COLO668 (cell line): Measurements from ENCODE around the gene ATRAID.
"Not testable (repeated sequence)": the region's sequence is repeated elsewhere in the genome, so short reads cannot be mapped to it uniquely, and the experiment has no call there.

Experiments used
- DNase-seq: peaks from one replicate; lab custom pipeline; 2025; ENCODE audit not compliant: unreplicated experiment; lab: John Stamatoyannopoulos, UW

ATRAID gene

DNA sequence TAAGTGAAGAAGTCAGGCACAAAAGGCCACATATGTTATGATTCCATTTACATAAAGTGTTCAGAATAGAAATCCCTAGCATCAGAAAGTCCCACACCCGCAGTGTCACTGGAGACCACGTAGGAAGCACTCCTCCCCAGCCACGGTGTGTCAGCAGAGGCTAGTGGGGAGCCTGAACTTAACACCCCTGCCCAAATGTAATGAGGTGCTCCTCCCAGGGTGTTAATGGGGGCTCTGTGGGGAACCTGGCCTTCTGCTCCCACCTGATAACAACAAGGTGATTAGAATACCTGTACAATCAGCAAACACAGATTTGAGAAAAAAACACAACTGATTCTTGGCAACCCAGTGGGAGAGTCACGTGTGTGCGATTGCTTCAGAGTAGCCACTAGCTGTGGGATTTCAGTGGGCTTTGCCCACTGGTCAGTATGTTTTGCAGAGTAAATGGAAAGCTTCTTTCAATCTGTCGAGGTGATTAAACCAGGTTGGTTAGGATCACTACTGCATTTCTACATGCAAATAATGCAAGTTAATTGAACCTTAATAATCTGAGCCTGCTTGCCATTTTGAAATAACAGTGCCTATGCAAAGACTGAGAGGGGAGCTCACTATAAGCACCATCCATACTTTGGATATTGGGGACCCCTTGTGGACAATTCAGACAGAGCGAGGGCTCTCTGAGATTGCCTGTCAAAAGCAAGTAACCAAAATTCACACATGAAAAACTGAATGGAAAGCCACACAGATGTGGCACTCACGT, 20.6 kb upstream of the ATRAID start:
- DNase-seq = peak; percentile 35

DNA sequence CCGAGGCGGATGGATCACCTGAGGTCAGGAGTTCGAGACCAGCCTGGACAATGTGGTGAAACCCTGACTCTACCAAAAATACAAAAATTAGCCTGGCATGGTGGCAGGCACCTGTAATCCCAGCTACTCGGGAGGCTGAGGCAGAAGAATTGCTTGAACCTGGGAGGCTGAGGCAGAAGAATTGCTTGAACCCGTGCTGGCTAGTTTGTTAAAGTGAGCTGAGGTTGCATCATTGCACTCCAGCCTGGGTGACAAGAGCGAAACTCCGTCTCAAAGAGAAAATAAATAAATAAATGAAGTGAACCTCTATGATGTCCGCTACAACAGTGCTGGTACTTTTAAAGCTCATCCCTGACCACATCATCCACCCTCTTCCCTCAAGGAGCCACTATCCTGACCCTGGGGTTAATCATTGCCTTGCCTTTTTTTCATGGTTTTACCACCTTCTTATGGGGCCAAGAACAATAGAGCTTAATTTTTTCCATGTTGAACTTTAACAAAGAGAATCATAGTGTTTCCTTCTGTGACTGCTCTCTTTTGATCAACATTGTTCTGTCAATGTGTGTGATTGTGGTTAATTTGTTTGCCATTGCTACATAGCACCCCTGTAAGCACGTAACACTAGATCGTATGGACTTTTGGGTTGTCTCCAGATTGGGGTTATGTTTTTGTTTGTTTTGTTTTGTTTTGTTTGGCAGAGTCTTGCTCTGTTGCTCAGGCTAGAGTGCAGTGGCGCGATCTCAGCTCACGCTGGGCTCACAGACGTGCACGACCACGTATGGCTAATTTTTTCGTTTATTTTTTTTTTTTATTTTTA, 17.1 kb upstream of the ATRAID start:
- DNase-seq = no peak

DNA sequence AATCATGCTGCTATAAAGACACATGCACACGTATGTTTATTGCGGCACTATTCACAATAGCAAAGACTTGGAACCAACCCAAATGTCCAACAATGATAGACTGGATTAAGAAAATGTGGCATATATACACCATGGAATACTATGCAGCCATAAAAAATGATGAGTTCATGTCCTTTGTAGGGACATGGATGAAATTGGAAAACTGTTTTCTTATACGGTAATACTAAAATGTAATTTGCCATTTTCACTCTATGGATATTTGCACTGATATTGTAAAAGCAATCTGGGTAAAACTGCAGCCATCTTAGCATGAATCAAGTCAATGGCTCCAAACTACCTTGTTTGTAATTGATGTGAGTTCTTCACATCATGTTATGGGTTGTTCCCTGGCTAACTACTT, 16.0 kb upstream of the ATRAID start:
- DNase-seq = not testable (repeated sequence)

DNA sequence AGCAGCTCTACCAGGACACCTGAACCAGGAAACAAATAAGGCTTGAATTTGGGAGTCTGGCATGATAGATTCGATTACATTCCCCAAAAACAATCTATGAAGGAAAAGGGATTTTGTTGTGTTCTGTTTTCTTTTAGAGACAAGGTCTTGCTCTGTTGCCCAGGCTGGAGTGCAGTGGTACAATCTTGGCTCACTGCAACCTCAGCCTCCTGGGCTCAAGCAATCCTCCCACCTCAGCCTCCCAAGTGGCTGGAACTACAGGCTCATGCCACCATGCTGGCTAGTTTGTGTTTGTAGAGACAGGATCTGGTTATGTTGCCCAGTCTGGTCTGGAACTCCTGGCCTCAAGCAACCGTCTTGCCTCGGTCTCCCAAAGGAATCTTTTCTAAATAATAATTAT, 13.8 kb upstream of the ATRAID start:
- DNase-seq = not testable (repeated sequence)

DNA sequence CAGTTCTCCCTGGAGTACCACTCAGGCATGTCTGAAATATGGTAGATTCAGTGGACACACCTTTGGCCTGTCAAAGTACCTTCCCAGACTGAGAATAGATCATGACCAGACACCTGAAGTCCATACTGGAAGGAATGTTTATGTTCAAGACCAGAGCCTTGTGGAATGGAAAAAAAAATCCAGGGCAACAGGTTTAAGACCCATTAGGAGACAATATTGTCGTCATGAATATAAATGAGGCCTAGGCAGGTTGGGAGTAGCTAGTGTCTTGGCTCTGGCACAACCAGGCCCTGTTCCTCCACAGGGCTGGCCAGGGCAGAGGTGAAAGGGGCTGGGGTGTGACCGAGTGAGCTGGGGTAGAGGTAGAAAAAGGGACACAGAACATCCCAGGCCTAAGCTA, 13.2 kb upstream of the ATRAID start:
- no peak for DNase-seq

DNA sequence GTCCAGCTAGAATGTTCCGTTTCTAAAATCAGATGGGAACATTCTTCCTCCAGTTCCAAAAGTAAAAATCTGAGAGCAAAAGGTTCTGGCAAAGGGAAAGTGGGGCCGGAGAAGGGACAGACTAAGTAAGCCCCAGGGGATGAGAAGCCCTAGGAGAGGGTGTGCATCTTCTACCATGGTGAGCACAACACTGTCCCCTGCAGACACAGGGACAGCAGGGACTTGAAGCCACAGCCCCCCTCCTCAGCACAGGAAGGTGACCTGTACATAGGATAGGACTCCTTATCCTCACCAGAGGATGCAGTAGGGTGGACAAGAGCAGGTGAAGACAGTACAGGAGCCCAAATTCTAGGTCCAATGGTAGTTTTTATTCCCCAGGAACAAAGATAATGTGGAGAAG, 12.6 kb upstream of the ATRAID start:
- no peak for DNase-seq

DNA sequence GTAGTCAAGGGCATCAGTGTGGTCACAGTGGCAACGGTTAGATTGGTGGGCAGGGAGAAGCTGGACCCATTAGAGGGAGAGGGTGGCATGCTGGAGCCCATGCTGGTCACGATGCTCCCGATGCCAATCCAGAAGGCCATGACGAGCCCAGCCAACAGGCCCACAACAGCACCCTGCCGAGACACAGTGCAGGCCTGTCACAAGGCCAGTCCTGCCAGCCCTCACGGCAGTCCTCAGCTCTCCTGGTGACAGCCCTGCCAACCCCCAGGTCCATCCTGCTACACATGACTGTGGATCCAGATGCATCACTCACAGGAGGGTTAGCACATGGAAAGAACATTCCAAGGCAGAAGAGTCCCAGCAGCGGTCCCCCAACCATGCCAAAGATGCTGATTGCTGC, 10.2 kb upstream of the ATRAID start:
- no peak for DNase-seq

DNA sequence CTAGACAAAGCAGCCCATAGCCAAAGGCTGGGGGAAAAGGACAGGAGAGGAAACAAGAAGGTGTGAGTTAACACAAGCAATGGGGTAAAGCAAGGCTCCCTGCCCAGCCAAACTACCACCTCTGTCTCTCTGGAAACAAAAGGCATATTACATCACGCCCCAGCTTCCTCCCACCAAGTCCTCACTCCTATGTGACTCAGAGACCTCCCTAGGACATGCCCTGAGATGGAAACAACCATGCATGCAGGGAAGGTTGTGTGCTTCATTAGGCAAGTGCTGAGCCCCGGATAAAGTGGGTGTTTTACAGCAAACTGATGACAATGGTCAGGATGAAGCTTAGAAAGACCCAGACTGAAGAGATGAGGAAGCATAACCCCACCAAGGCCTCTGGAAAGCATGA, 9.0 kb upstream of the ATRAID start:
- DNase-seq = no peak

DNA sequence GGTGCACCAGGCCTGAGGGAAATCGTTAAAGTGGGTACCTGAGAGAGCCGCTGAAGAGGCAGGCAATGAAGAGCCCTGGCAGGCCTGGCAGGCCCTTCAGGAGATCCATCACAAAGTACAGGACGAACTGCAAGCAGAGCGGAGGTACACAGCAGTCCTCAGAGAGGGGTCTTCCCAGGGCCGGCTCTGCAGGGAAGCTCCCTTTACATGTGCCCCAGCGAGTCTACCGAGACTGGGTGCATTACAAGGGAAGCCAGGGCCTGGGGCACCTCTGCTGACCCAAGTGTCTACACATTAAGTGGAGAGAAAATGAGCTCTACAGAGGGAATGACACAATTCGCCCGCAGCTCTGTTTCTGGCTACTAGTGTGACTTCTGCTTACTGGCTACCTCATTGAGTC, 8.1 kb upstream of the ATRAID start:
- no peak for DNase-seq

DNA sequence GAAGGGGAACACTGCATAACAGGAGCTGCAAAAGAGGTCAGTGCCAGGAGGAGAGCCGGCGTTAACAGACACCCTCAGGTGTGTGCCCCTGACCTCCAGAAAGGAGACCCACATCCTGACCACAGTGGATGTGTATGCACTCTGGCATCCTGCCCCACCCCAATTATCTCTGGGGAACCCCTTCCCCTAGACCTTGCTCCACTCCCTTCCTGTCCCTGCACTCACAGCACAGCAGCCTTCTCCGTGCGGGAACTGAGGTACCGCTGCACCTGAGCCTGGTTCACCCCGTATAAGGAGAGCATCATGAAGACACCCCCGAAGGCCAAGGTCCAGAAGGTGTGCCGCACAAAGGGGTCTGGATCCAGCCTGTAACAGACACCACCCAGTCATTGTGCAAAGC, 7.3 kb upstream of the ATRAID start:
- DNase-seq = no peak

DNA sequence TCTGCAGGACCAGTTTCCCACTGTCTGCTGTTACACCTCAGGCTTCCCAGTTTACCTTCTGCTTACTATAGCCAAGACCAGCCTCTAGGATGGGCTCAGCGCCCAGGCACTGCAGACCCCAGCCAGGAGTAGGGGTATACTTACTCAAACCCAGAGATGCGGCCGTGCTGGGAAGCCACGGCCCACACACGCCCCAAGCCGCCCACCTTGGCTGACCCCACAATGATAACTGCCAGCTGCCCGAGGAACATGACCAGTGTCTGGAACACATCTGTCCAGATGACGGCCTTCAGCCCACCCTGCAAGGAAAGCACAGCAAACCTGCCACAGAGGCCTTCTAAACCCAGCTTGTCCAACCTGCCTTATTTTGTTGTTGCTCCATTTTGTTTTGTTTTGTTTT, 6.6 kb upstream of the ATRAID start:
- DNase-seq = no peak

DNA sequence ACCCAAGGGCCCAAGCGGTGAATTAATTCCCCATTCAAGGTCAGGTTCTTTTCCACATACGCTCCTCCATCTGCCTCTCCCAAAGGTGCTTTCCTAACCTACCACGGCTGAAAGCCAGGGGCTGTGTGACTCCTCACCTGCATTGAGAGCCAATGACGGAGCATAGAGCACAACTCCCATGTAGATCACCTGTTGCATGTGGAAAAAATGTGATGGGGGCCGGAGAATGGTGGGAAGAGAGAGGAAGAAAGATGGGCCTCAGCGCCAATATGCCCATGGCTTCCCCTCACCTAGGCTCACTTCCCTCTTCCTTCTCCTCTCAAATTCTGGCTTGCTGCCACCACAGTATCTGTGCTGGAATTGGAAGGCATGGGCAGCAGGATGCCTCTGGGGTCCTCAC, 5.5 kb upstream of the ATRAID start:
- DNase-seq = no peak

DNA sequence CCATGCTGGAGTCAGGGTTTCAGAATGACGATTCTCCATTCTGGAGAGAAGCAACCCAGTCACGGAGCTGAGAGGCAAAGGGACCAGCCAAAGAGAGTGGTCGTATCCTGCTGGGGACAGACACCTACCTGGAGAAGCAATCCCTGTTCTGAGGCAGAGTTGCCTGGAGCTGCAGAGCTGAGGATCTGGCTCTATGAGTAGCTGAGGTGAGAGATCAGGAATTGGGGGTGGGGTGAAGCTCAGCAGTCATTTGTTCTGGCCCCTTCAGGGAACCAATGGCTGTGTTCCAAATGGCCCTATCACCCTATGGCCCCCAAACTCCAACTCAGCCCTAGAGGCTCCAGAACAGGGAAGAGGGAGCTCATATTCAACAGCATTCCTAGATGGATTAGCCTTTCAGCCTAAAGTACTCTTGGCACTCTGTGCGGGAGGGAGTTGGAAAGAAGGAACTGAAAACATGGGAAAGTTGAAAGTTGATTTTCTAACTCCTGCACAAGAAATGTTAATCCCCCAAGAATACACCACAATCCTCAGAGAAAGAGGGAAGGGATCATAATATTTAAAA, 3.3 kb upstream of the ATRAID start:
- no peak for DNase-seq

DNA sequence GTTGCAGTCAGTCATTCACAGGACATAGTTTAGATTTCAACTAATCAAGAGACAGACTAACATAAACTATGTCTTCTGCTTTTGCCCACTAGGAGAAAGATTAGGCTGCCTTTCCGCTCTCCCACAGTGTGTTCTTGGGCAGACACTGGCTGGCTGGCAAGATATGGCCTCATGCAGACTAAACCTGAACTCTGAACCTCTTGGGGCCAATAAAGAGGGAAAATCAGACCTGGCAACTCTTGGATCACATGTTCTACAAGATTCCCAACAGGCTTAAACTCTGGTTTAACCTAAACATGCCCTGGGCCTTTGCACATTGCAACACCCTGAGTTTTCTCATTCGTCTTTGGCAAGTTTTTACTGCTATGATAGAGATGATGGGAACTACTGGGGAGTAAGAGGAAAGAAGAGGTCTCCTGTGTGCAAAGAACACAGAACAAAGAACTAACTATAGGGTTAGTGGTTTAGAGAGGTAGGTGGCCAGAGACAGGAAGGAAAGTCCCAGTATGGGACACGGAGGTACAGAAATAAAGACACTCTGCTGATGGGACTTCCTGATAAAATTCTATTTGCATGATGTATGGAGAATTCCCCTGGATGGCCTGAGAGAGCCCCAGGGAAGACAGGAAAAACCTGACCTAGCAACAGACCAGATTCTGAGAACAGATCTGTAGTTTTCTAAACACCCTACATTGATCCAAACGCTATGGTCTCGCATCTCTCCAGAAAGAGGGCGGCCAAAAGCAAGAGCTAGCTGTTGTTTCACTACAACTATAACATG, 2.0 kb upstream of the ATRAID start:
- DNase-seq = no peak

DNA sequence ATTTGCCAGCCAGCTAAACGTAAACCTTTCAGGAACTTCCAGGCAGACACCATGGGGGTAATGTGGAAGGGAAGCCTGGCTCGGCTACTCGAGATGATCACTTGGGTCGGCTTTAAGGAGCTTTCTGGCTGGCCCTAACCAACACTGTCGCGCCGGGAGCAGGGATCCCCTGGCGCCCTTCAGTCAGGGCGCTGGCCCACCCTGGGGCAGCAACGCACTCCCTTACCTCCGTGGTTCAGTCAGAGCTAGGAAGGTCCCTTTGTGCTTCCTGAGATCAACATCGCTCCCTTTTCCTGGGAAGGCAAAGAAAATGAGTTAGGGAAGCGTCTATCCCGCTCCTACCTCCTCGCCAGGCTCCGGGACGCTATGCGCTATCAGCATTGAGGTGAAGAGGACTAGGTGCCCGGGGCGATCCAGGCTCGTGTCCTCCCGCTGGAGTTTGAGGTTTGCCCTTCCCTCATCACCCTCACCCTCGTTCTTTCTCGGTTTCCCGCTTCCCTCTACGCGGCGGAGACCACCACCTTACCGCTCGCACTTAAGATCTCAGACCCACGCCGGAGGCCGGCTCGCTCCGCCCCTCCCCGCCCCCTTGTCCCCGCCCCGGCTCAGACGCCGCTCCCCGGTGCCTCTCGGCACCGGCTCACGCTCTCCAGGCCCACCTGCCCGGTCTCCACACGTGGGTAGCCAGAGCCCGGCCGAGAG, 449 bp upstream of the ATRAID start:
- DNase-seq = peak; percentile 41

DNA sequence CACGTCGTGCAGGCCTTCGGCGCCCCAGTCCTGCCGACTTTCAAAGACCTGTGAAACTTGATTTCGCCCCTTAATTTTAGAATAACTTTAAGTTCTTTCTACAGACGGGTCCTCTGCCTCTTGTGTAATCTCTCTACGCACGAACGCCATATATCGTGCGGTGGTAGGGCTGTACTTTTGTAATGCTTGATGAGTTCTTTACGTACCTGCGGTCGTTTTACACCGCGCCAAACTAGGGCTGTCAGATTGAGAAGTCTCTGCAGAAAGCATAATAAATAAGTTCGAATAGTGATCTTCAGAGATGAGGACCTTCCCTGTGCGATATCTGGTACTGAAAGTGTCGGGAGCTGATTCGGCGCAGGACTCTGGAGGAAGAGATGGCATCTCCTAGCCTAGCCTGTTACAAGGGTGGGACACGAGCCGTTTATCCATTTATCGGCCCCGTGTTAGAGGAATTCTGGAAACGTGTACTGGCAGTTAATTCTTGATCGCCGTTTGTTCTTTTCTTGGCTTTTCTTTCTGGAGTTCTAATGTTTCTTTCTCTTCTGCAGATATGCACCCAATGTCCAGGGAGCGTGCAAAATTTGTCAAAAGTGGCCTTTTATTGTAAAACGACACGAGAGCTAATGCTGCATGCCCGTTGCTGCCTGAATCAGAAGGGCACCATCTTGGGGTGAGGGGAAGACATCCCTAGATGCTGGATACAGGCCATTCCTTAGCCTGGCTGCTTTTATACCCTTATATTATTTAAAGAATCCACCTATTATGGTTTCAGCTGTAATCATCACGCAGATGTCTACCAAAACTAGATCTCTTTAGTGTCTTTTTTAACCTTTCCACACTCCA, 1.0 kb downstream of the ATRAID start:
- peak; percentile 32 for DNase-seq

DNA sequence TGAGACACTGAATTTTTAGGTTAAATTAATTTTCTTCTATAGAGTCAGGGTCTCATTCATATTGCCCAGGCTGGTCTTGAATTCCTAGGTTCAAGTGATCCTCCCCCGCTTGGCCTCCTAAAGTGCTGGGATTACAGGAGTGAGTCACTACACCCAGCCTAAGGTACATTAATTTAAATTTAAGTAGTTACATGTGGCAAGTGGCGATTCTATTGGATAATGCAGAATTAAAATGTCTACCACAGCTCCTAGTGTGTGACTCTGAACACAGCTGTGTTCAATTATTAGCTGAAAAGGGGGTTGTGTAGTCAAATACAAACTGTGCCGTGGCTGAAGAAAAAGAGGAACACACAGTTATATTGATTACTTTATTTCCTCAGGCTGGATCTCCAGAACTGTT, 3.1 kb downstream of the ATRAID start:
- DNase-seq = no peak

DNA sequence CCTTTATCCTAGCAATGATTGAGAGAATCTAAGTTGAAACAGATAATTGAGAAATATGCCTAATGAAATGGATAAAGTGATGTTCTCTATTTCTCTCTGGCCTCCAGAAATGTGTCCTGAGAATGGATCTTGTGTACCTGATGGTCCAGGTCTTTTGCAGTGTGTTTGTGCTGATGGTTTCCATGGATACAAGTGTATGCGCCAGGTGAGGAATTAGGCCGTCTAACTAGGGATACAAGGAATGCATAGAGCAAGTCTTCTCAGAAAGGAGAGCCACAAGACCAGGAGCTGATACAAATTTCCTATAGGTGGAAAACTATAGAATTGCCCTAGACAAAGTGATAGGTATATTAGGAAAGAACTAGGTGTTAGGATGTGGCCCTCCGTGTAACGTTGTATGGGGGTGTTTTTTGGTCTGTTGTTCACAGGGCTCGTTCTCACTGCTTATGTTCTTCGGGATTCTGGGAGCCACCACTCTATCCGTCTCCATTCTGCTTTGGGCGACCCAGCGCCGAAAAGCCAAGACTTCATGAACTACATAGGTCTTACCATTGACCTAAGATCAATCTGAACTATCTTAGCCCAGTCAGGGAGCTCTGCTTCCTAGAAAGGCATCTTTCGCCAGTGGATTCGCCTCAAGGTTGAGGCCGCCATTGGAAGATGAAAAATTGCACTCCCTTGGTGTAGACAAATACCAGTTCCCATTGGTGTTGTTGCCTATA, 4.7 kb downstream of the ATRAID start:
- DNase-seq = no peak
